Limb (tissue), 2 donors: ENCODE measurements around the gene OR6A2.
"Not testable (repeated sequence)": the region's sequence is repeated elsewhere in the genome, so short reads cannot be mapped to it uniquely, and the experiment has no call there.

Experiments
- DNase-seq, 2 donors: peaks; one replicate each; pipeline ENCODE4 v3.0.0-alpha.2; 2016; ENCODE audit errors: extremely low spot score in 2 of 2

OR6A2 gene

DNA sequence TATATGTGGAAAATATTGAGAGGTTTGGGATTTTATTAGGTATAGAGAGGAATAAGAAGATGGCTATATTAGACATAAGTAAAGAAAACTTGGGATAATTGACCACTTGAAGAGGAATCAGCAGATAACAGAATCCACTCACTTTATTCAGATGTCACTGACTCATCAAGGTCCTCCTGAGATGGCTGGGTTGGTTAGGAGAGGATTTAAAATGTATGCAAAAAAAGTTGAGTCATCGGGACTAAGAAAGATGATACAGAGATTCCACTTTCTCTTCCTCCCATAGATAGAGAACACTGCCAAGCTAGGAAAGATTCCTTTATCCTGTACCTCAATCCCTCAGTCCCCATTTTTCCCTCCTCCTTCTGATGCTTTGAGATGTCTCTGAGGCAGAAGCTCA, at the start of gene OR6A2:
Gene OR6A2 (minus strand): TSS at position 288 of the 400 bp plus-strand sequence. CDS start 3,981 bp downstream, outside the sequence.
- DNase-seq, result no peak

DNA sequence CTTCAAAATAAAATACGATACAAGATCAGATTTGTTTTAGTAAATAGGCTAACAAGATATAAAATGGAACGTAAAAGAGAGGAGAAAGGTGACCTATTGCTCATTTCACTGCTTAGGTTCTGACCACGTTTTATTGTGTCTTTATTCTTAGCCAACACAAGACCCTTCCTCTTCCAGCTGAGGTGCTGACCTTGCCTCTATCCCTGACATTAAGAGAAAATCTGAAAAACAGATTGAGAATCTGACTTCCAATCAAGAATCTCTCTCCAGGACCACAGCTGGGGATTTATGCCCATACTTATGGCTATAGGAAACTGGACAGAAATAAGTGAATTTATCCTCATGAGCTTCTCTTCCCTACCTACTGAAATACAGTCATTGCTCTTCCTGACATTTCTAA, 45.9 kb upstream of the OR6A2 start, which contains the start of gene OR10A5:
Gene OR10A5 (plus strand): TSS at position 301 of the 400 bp plus-strand sequence. CDS start 0 bp downstream, at position 301.
- no peak for DNase-seq

DNA sequence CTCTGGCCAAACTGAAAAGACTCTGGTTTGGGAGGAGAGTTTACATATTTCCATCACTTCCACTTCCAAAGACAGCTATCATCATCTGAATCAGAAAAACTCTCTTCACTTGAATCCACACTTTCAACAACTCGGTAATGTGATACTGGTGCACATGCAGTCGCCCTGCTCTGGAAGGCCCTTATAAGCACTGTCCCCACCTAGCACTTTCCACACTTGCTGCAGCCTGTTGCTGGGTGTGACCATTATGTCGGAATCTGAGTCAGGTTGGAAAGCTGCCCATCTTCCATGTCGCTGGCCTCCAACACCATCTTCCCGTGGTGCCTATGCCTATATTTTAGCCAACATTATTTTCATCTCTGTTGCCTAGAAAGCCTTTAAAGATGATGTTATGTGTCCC, 44.9 kb upstream of the OR6A2 start:
- DNase-seq, result no peak

DNA sequence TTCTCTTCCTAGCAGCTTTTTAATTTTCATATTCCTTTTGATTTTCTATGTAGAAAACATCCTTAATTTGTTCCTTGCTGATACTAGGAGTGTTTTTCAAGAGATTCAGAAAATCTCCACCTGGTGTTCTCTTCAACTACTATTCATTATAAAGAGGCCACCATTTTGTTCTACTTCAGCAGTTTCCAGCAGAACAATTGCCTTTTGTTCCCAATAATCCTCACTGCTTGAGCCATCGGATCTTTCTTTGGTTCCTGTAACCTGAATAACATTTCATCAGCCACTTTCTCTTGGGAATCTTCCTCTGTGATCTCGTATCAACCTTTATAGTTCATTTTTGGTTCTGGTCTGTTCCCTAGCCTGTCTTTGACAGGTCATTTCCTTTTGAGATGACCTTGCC, 44.2 kb upstream of the OR6A2 start:
- DNase-seq, result no peak

DNA sequence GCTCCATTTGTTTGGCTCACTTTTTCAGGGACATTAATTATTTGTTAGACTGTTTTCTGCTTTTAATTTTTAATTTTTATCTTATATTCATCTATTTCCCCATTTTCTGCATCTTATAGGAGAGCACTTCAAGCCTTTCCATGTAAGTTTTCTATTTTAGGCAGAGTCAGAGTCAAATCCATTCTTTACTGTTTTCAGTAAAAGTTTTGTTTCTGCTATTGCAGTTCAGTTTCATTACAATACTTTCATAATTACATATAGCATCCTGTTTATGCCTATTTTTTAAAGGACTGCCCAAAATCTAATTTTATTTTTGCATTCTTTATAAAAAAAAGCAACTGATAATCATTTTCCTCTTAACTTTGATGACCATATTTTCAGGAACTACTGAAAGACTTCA, 42.2 kb upstream of the OR6A2 start:
- DNase-seq, result no peak

DNA sequence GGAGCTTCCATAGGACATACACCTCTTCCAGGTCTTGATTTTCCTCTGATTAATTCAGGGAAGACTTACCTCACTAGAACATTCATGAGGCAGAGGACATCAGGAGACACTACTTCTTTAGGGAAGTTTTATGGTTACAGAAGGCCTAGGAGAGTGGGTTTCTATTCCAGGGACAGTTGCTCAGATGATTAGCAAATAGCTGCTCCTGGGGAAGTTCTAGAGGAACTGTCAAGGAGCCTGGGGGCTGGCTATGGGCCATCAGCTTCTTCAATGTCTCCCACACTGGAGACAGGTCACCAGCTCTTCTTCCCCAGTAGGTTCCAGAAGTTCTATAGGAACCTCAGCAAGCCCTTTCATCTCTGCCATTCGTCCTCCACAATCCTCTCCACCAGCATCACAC, 34.5 kb upstream of the OR6A2 start:
- no peak for DNase-seq

DNA sequence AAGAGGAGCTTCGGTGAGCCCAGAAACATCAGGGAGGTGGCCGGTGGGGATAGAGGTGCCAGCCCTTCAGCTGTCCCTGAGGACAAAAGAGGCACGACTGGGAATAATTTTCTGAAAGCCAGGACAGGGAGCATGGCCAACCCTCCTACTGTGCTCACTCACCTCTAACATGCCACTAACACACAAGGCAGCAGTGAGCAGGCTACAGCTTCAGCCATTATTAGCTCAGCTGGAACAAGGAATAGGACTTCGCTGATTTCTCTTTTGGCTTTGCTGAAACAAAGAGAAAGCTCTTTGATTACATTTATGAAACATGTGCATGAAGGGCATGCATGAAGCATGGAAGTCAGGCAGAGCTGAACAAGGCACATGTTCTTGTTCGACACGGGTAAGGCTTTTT, 33.9 kb upstream of the OR6A2 start:
- no peak for DNase-seq

DNA sequence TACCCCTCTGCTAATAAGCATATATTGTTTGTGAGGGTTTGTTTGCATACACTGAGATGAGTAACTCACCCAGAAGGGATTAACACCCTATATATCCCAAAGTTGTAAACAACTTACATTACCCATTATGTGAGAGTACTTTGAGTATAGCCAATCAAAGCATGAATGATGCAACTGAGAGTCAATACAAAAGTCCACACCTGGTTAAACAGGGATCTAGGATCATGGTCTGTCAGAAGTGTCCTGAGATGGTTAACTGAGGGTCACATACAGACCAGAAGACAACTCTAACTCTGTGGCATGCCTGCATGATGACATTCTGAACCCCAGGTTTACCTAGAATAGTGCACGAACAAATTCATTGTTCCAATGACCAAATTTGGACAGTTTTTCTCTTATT, 28.6 kb upstream of the OR6A2 start:
- DNase-seq, result no peak

DNA sequence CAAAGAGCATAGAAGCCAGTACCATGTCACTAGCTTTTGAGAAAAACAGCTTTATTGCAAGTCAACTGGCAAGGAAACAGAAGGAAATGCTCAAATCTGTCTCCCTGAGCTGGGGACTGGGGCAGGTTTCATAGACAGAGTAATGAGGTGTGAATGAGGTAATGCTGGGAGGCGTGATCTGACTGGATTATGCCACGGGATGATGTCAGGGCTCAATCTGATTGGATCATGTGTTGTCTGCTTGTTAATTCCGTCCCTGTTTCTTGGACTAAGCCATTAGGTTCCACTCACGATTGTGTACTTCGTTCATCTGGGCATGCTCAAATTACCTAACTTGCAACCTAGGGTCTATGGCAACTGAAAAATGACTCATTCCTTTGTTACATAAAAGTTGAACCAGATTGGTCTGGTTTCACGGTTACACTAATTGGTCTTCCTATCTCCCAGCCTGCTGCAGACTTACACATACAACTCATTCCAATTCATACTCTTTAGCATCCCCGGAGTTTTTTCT, 25.8 kb upstream of the OR6A2 start:
- DNase-seq, result peak in 1 of 2 donors; percentile 43

DNA sequence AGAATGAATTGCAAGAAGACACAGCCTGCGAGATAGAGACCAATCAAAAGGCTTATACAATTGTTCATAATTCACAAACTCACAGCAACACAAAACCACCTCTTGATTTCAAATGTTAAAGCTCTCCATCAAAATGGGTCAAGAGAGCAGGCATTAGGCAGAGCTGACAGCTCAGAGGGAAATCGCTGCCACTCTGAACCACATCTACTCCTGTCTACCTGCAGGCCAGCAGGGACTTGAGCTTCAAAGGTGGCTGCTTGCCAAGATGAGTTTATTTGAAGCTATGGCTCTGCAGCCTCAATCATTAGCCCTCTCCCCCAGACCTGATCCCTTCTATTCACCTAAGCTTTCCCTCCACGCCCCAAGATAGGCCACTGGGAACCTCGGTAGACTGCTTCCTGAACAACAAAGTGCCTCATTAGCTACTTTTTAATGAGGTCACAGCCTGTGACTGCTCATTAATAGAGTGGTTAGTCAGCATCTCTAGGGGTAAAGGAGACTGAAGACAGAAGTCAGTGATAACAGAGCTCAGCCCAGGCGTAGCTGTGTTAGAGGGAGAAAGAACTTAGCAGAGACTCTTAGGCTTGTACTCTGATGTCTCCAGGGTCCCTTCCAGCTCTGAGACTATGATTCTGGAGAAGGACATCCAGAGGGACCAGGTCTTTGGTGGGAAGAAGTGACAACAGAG, 24.8 kb upstream of the OR6A2 start:
- no peak for DNase-seq

DNA sequence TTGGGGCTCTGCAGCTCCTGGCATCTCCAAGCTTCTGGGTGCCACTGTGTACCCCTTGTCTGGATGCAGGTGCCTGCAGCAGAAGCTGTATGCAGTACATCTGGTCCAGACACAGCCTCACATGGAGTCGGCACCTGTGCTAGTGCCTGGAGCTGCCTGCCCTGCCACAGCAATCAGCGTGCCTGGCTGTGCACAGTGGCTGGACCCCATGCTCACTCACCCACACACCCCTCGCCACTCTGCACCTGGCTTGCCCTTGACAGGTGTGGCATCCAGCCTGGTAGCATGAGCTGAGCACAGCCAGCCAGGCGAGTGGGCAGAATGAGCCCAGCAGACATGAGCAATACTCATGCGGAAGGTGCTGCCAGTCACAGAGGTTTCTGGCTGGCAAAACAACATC, 19.5 kb upstream of the OR6A2 start:
- no peak for DNase-seq

DNA sequence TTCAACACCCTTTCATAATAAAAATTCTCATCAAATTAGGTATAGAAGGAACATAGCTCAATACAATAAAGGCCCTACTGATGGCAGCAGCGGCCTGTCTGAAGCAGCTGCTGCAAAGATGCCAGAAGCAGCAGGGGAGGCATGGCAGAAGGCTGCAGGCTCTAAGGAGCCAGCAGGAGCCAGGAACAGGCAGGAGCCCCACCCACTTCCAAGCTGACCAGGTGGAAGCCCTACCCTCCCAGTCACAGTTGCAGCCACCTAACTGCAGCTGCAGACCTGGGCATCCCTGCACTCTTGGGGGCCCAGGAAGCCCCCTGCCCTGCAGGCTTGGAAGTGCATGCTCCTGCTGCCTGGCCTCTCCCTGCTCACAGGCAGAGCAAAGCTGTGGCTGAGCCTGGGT, 18.2 kb upstream of the OR6A2 start:
- no peak for DNase-seq

DNA sequence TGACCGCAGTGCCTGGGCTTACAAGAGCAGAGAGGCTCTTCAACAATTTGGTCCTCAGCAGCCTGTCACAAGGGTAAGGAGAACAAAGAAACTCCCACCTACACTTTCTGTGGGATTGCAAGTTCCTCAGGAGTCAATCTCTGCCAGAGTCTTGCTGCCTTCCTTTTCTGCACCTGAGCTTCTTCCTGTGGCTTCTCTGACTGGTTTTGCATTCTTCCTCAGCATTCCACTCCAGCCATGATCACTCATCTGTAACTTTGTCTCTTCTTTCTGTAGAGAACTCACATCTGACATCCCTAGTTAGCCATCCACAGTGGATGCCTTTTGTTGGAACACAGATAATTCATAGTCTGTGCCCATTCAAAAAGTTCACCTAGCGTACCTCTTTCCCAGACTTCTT, 14.2 kb upstream of the OR6A2 start:
- DNase-seq, result no peak

DNA sequence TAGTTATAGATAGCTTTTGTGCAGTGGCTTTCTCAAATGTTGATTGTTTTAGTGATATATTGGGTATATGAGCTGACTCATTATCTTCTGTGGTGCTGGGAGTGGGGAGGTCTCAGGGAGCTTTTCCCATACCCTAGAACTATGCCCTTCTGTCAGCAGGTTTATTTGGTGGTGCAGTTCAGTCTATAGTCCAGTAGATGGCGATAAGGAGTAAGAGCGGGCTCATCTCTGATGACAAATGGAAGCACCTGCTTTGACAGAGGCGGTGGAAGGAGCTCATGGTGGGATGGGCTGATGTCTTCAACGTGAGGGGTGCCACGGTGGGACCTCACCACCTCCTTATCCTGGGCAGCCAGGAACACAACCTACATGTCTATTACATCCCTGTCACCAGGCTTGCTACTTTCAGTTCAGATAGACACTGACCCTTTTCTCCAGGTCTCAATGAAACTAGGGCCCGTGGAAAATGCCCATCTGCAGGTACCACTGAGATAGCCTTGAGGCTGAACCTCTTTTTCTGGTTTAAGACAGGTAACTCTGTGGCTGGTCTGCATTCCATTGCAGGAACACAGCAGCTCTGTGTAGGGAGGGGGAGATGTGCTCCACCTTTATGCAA, 13.0 kb upstream of the OR6A2 start:
- peak in 1 of 2 donors; percentile 37 for DNase-seq

DNA sequence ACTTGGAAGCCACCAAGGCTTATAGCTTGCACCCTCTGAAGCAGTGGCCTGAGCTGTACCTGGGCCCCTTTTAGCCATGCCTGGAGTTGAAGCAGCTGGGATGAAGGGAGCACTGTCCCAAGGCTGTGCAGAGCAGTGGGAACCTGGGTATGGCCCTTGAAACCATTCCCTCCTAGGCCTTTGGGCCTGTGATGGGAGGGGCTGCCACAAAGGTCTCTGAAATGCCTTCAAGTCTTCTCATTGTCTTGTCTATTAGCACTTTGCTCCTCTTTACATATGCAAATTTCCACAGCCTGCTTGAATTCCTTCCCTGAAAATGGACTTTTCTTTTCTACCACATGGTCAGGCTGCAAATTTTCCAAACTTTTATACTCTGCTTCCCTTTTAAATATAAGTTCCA, 1.6 kb upstream of the OR6A2 start:
- not testable (repeated sequence) for DNase-seq

DNA sequence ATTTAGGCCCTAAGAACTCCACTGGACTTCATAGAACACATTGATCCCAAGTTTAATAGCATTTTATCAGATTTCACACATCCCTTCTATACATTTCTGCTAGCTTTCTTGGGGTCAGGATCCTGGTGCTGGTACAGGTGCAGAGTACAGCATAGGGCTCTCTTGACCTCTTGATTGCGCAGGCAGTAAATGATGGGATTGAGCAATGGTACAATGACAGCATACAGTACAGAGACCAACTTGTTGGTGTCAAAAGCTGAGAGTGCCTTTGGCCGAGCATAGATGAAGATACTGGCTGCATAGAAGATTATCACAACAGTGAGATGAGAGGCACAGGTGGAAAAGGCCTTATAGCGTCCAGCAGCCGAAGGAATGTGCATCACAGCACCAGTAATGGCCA, 4.8 kb downstream of the OR6A2 start:
- no peak for DNase-seq

DNA sequence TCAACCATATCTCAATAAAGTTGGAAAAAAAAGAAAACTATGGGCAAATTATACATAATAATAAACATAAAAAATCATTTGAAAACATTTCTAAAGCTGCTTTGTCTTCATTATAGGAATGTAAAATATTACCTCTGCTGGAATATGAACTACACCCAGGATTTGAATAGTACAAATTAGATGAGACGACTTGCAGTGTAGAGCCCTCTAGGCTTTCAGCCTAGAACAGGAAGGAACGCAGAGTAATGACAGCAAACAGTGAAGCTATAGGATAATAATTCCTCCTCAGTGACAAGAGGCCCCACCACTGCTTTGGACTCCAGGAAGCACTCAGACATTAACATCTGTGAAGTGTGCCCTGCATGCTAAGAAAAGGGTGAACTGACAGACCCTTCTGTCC, 8.9 kb downstream of the OR6A2 start:
- no peak for DNase-seq

DNA sequence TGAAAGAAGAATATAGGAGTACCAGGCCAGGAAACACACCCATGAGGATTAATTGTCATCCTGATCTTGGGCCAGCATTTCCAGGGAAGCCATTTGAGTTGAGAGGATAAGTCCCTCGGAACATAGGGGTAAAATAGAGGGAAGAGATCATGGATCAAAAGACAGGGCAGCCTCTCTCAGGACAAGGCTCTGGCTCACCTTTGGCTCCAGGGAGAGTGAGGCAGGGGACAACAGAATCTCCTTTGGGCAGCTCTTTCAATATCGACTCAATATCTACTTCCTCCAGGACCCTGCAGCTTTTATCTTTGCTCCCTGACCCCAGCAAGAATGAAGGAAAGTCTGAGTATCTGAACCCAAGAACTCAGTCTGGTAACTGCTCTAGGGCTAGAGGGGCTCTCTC, 16.8 kb downstream of the OR6A2 start, which contains the start of gene OR2AG1:
Gene OR2AG1 (plus strand): TSS at position 301 of the 400 bp plus-strand sequence. CDS start 2,018 bp downstream, outside the sequence.
- no peak for DNase-seq

DNA sequence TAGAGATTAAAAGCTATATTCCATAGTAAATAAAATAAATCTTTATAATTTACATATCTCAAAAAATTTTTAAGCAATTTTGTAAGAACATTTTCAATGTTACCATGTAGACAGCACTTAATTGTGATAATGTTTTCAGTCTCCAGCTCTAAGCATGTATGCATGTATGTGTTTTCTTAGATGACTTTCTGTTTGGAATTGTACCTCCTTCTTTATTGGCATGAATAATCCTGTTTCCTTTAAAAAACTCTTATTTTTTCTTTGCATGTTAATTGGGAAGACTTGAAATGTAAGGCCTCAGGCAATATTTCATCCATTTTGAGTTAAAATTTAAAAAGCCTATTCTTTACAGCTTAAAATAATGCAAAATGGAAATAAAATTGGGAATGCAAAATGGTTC, 18.7 kb downstream of the OR6A2 start:
- no peak for DNase-seq

DNA sequence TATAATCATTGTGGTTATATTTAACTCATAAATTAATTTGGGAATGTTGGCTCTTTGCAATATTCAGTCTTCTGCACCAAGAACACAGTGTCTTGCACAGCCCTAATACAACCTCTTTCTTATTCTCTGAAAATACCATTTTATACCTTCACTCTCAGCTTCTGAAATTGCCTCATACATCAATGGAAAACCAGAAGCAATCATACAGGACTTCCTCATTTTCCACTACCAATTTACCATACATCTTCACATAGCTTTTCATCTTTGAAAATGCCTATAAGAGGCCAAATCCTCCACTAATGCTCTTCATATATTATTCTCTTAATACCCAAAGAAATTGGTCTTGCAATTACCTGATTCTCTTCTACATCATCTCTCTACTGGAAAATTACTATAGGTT, 21.0 kb downstream of the OR6A2 start:
- no peak for DNase-seq

DNA sequence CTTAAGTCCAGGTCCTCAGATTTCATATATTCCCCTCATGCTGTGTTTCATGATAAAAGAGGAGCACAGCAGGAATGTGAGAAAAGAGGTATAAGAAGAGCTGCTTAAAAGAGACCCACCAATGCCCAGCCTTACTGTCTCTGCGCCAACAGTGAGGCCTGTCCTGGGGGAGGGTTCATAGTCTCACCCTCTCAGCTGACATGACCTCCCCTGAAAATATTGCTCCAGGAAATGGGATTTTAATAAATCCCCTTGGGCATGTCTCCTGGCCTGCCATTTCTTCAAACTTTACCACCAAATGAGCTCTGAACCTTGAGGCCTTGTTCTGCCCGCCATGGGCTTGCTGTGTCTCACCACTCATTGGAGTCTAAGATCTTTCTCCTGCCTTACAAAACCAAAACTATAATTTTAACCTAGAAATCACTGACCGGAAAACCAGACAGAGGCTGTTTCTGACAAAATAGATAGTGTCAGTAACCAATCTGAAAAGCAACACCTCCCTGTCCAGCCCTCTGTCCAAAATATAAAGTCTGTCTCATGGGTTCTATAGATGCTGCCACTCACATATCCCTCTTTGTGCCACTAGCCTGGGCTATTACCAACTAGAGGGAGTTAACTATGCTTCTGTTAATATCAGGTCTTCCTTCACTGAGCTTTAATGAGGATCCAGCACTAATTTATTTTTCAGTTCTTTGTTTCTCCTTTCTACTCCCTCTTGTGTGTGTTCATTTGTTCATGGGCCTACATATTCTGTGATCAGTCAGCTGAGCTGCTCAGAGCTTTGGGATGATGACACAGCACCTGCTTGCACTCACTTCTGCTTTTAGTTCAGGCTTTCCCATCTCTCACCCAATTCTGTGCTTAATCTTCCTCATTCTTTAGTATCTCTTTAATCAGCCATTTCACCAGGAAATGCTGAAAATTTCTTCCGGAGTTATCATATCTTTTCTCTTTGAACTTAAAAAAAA, 27.3 kb downstream of the OR6A2 start, which contains the start of gene OR2AG2:
Gene OR2AG2 (minus strand): TSS at position 51 of the 968 bp plus-strand sequence. CDS start 3,019 bp downstream, outside the sequence.
- no peak for DNase-seq
